Heart left ventricle (tissue), 13 donors: Measurements from ENCODE around the gene KIAA1614.

Experiments used
- CTCF ChIP-seq, 12 donors: fragments of 200-600 bp; sonication (generic) in 4 of 12; IDR thresholded peaks; one replicate each; pipeline versions ENCODE4 v1.5.0 to v1.8.0; 2018 to 2022; ENCODE audit warnings: antibody characterized with exemption in 12 of 12, mild to moderate bottlenecking in 5 of 12
- POLR2A ChIP-seq, 2 donors: fragments of 450-650 bp; IDR thresholded peaks; one replicate each; pipeline ENCODE4 v1.6.1; 2017; ENCODE audit warnings: antibody characterized with exemption in 2 of 2, mild to moderate bottlenecking in 2 of 2, moderate library complexity in 2 of 2
- donor health status: ischemic (EF 13 %, LVEDD 7.1; RV severe dilation, severe dysfunction).
- donor health status: DM: no; HTN: yes; CAD: no.
- donor health status: DM: no; HTN: no; CAD: no.
- donor health status: ischemic (EF 25% LVEDD 6.9; RV normal size, moderate dysfunction).
- donor health status: ischemic (EF 25% LVEDD 5.7; RV mildly dilated, moderate dysfunction).
- donor health status: ischemic (EF 35%, LVEDD 5.7; RV mildly dilated, moderate dysfunction).
- donor health status: nonischemic (EF 11% LVEDD 7.7; RV severe dilation, severe dysfunction).
- donor health status: DM: yes; HTN: yes; CAD: no.
- donor health status: PGD.
- donor health status: ischemic (EF 29% LVEDD 5.4; RV normal size, mild dysfunction).
- donor health status: nonischemic (EF 23%, LVEDD 6.1; RV moderate dilation, normal function).

GRCh38 chr1:180936110-180937011 lies 23.7 kb downstream of the KIAA1614 start:
- TF ChIP-seq POLR2A (IDR thresholded peaks at IDR 0.05) (no peak), CTCF (IDR thresholded peaks at IDR 0.05) (no peak)
